ENCODE measurements around the gene AFG1L. TPM values are rescaled to one million over a fixed set of nuclear protein-coding genes. Genes with fewer than 3 reads are reported as not detected.
"Not testable (repeated sequence)": the region's sequence is repeated elsewhere in the genome, so short reads cannot be mapped to it uniquely, and the experiment has no call there.

AFG1L gene
- total RNA-seq, 1 donor from 2014 or later: 5.5 TPM

GRCh38 chr6:108407904-108408827 lies 113.3 kb downstream of the AFG1L start:
- intact Hi-C loops (cut with micrococcal nuclease): no loop called here

- intact Hi-C loops (cut with micrococcal nuclease): no loop called here
Measured at GRCh38 chr6:108408861-108409260, 114.0 kb downstream of the AFG1L start.

GRCh38 chr6:108416047-108416833 lies 121.4 kb downstream of the AFG1L start:
- intact Hi-C loops (cut with micrococcal nuclease): not testable (repeated sequence)

GRCh38 chr6:108417027-108417426 lies 122.2 kb downstream of the AFG1L start:
- intact Hi-C loops (cut with micrococcal nuclease): no loop called here

GRCh38 chr6:108419474-108419873 lies 124.6 kb downstream of the AFG1L start:
- intact Hi-C loops (cut with micrococcal nuclease): no loop called here

GRCh38 chr6:108419934-108420609 lies 125.2 kb downstream of the AFG1L start:
- intact Hi-C loops (cut with micrococcal nuclease): no loop called here

- intact Hi-C loops (cut with micrococcal nuclease): no loop called here
Measured at GRCh38 chr6:108421366-108421765, 126.5 kb downstream of the AFG1L start.

- intact Hi-C loops (cut with micrococcal nuclease): no loop called here
Measured at GRCh38 chr6:108423982-108424705, 129.3 kb downstream of the AFG1L start.

- intact Hi-C loops (cut with micrococcal nuclease): no loop called here
Measured at GRCh38 chr6:108425428-108425827, 130.6 kb downstream of the AFG1L start.

- intact Hi-C loops (cut with micrococcal nuclease): no loop called here
Measured at GRCh38 chr6:108432143-108432542, 137.3 kb downstream of the AFG1L start.

- intact Hi-C loops (cut with micrococcal nuclease): no loop called here
Measured at GRCh38 chr6:108432792-108433191, 137.9 kb downstream of the AFG1L start.

GRCh38 chr6:108434222-108434621 lies 139.4 kb downstream of the AFG1L start:
- intact Hi-C loops (cut with micrococcal nuclease): no loop called here

GRCh38 chr6:108435391-108435790 lies 140.5 kb downstream of the AFG1L start:
- intact Hi-C loops (cut with micrococcal nuclease): no loop called here

- intact Hi-C loops (cut with micrococcal nuclease): no loop called here
Measured at GRCh38 chr6:108436771-108437170, 141.9 kb downstream of the AFG1L start.

GRCh38 chr6:108437821-108438220 lies 143.0 kb downstream of the AFG1L start:
- intact Hi-C loops (cut with micrococcal nuclease): no loop called here

- intact Hi-C loops (cut with micrococcal nuclease): no loop called here
Measured at GRCh38 chr6:108438918-108439317, 144.1 kb downstream of the AFG1L start.

GRCh38 chr6:108441141-108441540 lies 146.3 kb downstream of the AFG1L start:
- intact Hi-C loops (cut with micrococcal nuclease): no loop called here

GRCh38 chr6:108442770-108443520 lies 148.1 kb downstream of the AFG1L start:
- intact Hi-C loops (cut with micrococcal nuclease): no loop called here

GRCh38 chr6:108446629-108447150 lies 151.8 kb downstream of the AFG1L start:
- intact Hi-C loops (cut with micrococcal nuclease): no loop called here

GRCh38 chr6:108448481-108448880 lies 153.6 kb downstream of the AFG1L start:
- intact Hi-C loops (cut with micrococcal nuclease): no loop called here

Data from T-helper 1 cell treated with Interleukin-12 subunit alpha and Interleukin-12 subunit beta and Interleukin-4 antibody, amounts not matched to agents 30 ng/mL and 1 ng/mL, for 36 hours (primary cell).